Spleen (tissue), 11 donors: ENCODE data around the gene ZNF473. TPM values are rescaled to one million over a fixed set of nuclear protein-coding genes. Genes with fewer than 3 reads are reported as not detected.

Experiments used
- DNase-seq: peaks from one replicate; pipeline ENCODE4 v3.0.0-alpha.2; 2020
- H3K27ac ChIP-seq, 8 donors: fragments of 200-600 bp; sonication (generic) in 7 of 8; 1 replicate in 4 of 8; 2 replicates in 4 of 8; pipeline versions ENCODE4 v1.5.0 to v1.8.0; 2016 to 2021; ENCODE audit warnings: inconsistent platforms in 4 of 8, mild to moderate bottlenecking in 4 of 8, moderate library complexity in 1 of 8
- H3K27me3 ChIP-seq, 7 donors: fragments of 200-600 bp; sonication (generic) in 6 of 7; replicated peaks in 1 of 7; 1 replicate in 4 of 7; 2 replicates in 3 of 7; pipeline versions ENCODE4 v1.5.0 to v1.8.0; 2016 to 2021; ENCODE audit warnings: inconsistent platforms in 3 of 7, mild to moderate bottlenecking in 1 of 7
- H3K36me3 ChIP-seq, 6 donors: fragments of 200-600 bp; sonication (generic) in 5 of 6; 1 replicate in 4 of 6; 2 replicates in 2 of 6; pipeline versions ENCODE4 v1.5.0 to v1.8.0; 2016 to 2021; ENCODE audit warnings: inconsistent platforms in 2 of 6
- H3K4me1 ChIP-seq, 6 donors: fragments of 200-600 bp; sonication (generic) in 5 of 6; 1 replicate in 3 of 6; 2 replicates in 3 of 6; pipeline versions ENCODE4 v1.5.0 to v1.8.0; 2016 to 2021; ENCODE audit warnings: inconsistent platforms in 3 of 6
- H3K4me3 ChIP-seq, 8 donors: fragments of 200-600 bp; sonication (generic) in 7 of 8; 1 replicate in 4 of 8; 2 replicates in 4 of 8; pipeline versions ENCODE4 v1.5.0 to v1.8.0; 2016 to 2021; ENCODE audit warnings: inconsistent platforms in 4 of 8, mild to moderate bottlenecking in 4 of 8, moderate library complexity in 2 of 8
- H3K9me3 ChIP-seq, 8 donors: fragments of 200-600 bp; sonication (generic) in 7 of 8; 1 replicate in 4 of 8; 2 replicates in 4 of 8; pipeline versions ENCODE4 v1.5.0 to v1.8.0; 2016 to 2021; ENCODE audit warnings: inconsistent platforms in 4 of 8
- POLR2A ChIP-seq, 3 donors: fragments of 450-650 bp; IDR thresholded peaks; one replicate each; pipeline ENCODE4 v1.5.1; 2017; ENCODE audit warnings: antibody characterized with exemption in 3 of 3, mild to moderate bottlenecking in 1 of 3
- POLR2AphosphoS5 ChIP-seq, 3 donors: sonication (generic); formaldehyde crosslinking; IDR thresholded peaks; one replicate each; pipeline ENCODE4 v1.5.1; 2017; ENCODE audit warnings: antibody characterized with exemption in 3 of 3
- WGBS, 5 donors: extraction: QIAGEN DNeasy Blood & Tissue Kit in 3 of 5; methylation state at CpG; one replicate each; pipeline versions ENCODE4 v1.1.5 to v1.1.7; 2013 to 2018; 5-methylcytosine and 5-hydroxymethylcytosine counted together
- intact Hi-C: fragments of 100-400 bp; cut with DNase I; formaldehyde crosslinking; loops from one replicate; pipeline ENCODE4 v1.15.0; 2023; ENCODE audit warnings: low total_unique reads
- polyA plus RNA-seq, 3 donors: library from polyadenylated mRNA; stranded (reverse); fragments of 200-250 nt; gene quantifications; one replicate each; pipeline ENCODE4 v1.2.1, GENCODE V29; 2013
- total RNA-seq, 7 donors: library from RNA; depleted of rRNA in 3 of 7; stranded (reverse); fragments of >200 nt in 3 of 7; fragmentation: NEBNext Ultra II Directional in 4 of 7; extraction: Animal tissue kit (Norgen Biotek cat#: 25700) in 4 of 7; gene quantifications; one replicate each; pipeline versions ENCODE4 v1.1.0 to v1.2.1, GENCODE V29; 2016 to 2021
- TF ChIP-seq, protein P1 (sequence below), 11 experiments: fragments of 200-600 bp in 7 of 11; fragments of 450-650 bp in 4 of 11; sonication (generic) in 4 of 11; IDR thresholded peaks in 8 of 11; conservative IDR thresholded peaks in 3 of 11; 1 replicate in 7 of 11; 2 replicates in 4 of 11; pipeline versions ENCODE4 v1.4.0 to v1.8.0; 2016 to 2021; ENCODE audit warnings: antibody characterized with exemption in 11 of 11, inconsistent platforms in 4 of 11, mild to moderate bottlenecking in 1 of 11
- donor health status: healthy with polysubstance abuse.
- donor health status: DM: no; HTN: no; CAD: no; lungs with moderate emphysema.
- donor health status: DM: no; HTN: no; CAD: no.
- donor health status: Bipolar disorder and iron deficiency.
- donor health status: healthy.
- donor health status: DM: no; HTN: no; CAD: no.
- donor health status: DM: yes; HTN: yes; CAD: no.

The ZNF473 gene
- total and polyA plus RNA-seq, 10 donors: 2.4 to 24.2 (median 17.0) TPM

DNA sequence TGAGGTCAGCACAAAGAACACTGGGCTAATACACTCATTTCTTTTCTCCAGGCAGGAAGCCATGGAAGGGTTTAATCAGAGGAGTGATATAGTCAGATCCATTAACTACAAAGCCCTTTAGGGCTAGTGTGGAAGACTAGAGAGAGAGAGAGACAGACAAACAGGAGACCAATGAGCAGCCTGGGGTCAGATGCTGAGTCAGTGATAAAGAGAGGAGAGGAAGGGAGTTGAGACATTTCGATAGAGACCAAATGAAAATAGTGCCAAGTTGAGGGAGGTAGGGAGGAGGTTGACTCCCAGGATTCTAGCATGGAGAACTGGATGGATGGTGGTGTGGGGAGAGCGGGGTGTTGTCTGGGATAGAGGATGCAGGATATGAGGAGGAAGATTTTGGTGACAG is 18.2 kb downstream of the ZNF473 start:
- Histone ChIP-seq H3K27me3 (no peaks in the 10 kb centered on the region), H3K4me1 (no peaks in the 10 kb centered on the region), H3K36me3 (peaks cover 22 to 99% (median 86%) of the 10 kb centered on the region in 6 donors), H3K9me3 (peaks cover 6 to 59% (median 40%) of the 10 kb centered on the region in 8 donors), H3K4me3 (no peak overlapping the region), H3K27ac (no peak overlapping the region)
- no peak for DNase-seq
- TF ChIP-seq POLR2A (IDR thresholded peaks at IDR 0.05) (no peak), POLR2AphosphoS5 (IDR thresholded peaks at IDR 0.05) (no peak)
- TF ChIP-seq, protein P1, sequence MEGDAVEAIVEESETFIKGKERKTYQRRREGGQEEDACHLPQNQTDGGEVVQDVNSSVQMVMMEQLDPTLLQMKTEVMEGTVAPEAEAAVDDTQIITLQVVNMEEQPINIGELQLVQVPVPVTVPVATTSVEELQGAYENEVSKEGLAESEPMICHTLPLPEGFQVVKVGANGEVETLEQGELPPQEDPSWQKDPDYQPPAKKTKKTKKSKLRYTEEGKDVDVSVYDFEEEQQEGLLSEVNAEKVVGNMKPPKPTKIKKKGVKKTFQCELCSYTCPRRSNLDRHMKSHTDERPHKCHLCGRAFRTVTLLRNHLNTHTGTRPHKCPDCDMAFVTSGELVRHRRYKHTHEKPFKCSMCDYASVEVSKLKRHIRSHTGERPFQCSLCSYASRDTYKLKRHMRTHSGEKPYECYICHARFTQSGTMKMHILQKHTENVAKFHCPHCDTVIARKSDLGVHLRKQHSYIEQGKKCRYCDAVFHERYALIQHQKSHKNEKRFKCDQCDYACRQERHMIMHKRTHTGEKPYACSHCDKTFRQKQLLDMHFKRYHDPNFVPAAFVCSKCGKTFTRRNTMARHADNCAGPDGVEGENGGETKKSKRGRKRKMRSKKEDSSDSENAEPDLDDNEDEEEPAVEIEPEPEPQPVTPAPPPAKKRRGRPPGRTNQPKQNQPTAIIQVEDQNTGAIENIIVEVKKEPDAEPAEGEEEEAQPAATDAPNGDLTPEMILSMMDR (IDR thresholded peaks at IDR 0.05 in 8 of 11, conservative IDR thresholded peaks at IDR 0.05 in 3 of 11): no peak
- intact Hi-C loops: no loop called here
- WGBS, 5 donors: 96 to 100% (median 98%) methylated on average over 2 of the region's 2 CpGs

DNA sequence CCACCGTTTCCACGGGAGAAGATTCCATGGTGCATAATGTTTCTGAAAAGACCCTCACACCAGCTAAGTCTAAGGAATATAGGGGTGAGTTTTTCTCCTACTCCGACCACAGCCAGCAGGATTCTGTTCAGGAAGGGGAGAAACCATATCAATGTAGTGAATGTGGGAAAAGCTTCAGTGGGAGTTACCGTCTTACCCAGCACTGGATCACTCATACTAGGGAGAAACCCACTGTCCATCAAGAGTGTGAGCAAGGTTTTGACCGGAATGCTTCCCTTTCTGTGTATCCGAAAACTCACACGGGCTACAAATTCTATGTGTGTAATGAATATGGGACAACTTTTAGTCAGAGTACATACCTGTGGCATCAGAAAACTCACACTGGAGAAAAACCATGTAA is 19.1 kb downstream of the ZNF473 start:
- no peak for DNase-seq
- TF ChIP-seq, protein P1 (IDR thresholded peaks at IDR 0.05 in 8 of 11, conservative IDR thresholded peaks at IDR 0.05 in 3 of 11): no peak
- TF ChIP-seq POLR2A (IDR thresholded peaks at IDR 0.05) (no peak), POLR2AphosphoS5 (IDR thresholded peaks at IDR 0.05) (no peak)
- peaks cover 6 to 63% (median 40%) of the 10 kb centered on the region in 8 donors for H3K9me3 ChIP-seq
- H3K4me3 ChIP-seq: peak overlapping the region in 1 of 8 donors; percentile 3
- WGBS, 5 donors: 95 to 99% (median 97%) methylated on average over 7 of the region's 7 CpGs
- peaks cover 0 to 4% (median under 1%) of the 10 kb centered on the region in 6 donors for H3K4me1 ChIP-seq
- H3K27me3 ChIP-seq: no peaks in the 10 kb centered on the region
- intact Hi-C loops: no loop called here
- H3K27ac ChIP-seq: no peak overlapping the region
- peaks cover 18 to 90% (median 76%) of the 10 kb centered on the region in 6 donors for H3K36me3 ChIP-seq

DNA sequence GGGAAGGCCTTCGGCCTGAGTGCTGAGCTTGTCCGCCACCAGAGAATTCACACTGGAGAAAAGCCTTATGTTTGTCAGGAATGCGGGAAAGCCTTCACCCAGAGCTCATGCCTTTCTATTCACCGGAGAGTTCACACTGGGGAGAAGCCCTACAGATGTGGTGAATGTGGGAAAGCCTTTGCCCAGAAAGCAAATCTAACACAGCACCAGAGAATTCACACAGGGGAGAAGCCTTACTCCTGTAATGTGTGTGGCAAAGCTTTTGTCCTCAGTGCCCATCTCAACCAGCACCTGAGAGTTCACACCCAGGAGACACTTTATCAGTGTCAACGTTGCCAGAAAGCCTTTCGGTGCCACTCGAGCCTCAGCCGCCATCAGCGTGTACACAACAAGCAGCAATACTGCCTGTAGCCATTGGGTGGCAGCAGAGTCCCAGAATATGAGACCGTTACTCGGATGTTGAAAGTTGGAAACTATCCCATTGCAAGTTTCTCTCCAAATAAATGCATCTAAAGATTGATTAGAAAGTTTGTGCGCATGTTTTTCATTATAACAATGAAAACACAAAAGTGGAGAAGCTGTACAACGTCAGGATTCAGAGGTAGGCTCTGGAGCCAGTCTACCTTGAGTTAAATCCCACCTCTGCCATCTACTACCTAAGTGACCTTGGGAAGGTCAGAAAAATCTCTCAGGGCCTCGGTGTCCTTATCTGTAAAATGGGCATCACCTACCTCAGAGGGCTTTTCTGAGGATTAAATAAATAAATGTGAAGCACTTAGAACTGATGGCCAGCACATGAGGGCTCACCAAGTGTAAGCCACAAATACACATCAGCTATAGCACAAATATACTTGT is 21.1 kb downstream of the ZNF473 start:
- Histone ChIP-seq H3K9me3 (peaks cover 6 to 63% (median 40%) of the 10 kb centered on the region in 8 donors), H3K27me3 (peaks cover 0 to 12% (median 0%) of the 10 kb centered on the region in 7 donors), H3K4me1 (peaks cover 8 to 21% (median 14%) of the 10 kb centered on the region in 6 donors), H3K27ac (no peak overlapping the region), H3K4me3 (no peak overlapping the region), H3K36me3 (peaks cover 18 to 70% (median 57%) of the 10 kb centered on the region in 6 donors)
- intact Hi-C loops: no loop called here
- no peak for DNase-seq
- TF ChIP-seq POLR2AphosphoS5 (IDR thresholded peaks at IDR 0.05) (peak in 1 of 3 donors; percentile 8), POLR2A (IDR thresholded peaks at IDR 0.05) (no peak)
- TF ChIP-seq, protein P1 (IDR thresholded peaks at IDR 0.05 in 8 of 11, conservative IDR thresholded peaks at IDR 0.05 in 3 of 11): peak; percentile 43 to 82 (median 63)
- WGBS, 5 donors: 78 to 90% (median 83%) methylated on average over 14 of the region's 14 CpGs

DNA sequence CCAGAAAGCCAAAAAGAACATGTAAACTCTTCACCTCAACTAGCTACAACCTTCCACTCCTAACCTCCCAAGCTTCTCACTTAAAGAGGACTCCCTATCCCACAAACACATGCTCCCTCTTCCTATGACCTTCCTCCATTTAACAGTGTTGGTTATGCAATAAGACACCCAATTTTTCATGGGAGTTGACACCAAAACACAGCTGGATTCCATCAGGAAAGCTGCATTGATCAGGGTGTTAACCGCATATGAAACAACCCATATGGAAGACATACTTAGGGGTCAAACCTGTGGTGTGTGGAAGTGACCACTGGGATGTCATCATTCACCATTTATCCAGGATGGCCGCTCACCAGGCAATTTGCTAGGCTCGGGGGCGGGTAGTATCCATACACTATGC is 21.9 kb downstream of the ZNF473 start:
- WGBS, 5 donors: 94 to 97% (median 95%) methylated on average over 4 of the region's 4 CpGs
- peaks cover 8 to 21% (median 14%) of the 10 kb centered on the region in 6 donors for H3K4me1 ChIP-seq
- TF ChIP-seq, protein P1 (IDR thresholded peaks at IDR 0.05 in 8 of 11, conservative IDR thresholded peaks at IDR 0.05 in 3 of 11): no peak
- TF ChIP-seq POLR2AphosphoS5 (IDR thresholded peaks at IDR 0.05): no peak
- TF ChIP-seq POLR2A (IDR thresholded peaks at IDR 0.05): no peak
- H3K9me3 ChIP-seq: peaks cover 6 to 63% (median 40%) of the 10 kb centered on the region in 8 donors
- intact Hi-C loops: no loop called here
- H3K36me3 ChIP-seq: peaks cover 18 to 62% (median 49%) of the 10 kb centered on the region in 6 donors
- no peak for DNase-seq
- peaks cover 0 to 12% (median 0%) of the 10 kb centered on the region in 7 donors for H3K27me3 ChIP-seq
- no peak overlapping the region for H3K4me3 ChIP-seq
- H3K27ac ChIP-seq: no peak overlapping the region
